IPS-20b (cell line): ENCODE results near the gene TCTA.

Source experiments
- H3K27ac ChIP-seq: one replicate; pipeline ENCODE4 v1.5.1; 2013; ENCODE audit warnings: low read length
- H3K27me3 ChIP-seq: 2 replicates; pipeline ENCODE4 v1.6.1; 2013; ENCODE audit warnings: mild to moderate bottlenecking, low read length, inconsistent platforms; ENCODE audit not compliant: insufficient read depth
- H3K36me3 ChIP-seq: 2 replicates; pipeline ENCODE4 v1.6.1; 2013; ENCODE audit warnings: low read depth, mild to moderate bottlenecking, inconsistent platforms, low read length, moderate library complexity; ENCODE audit not compliant: insufficient read depth
- H3K4me1 ChIP-seq: 2 replicates; pipeline ENCODE4 v1.6.1; 2013; ENCODE audit warnings: mild to moderate bottlenecking, control low read depth, inconsistent platforms, low read length, moderate library complexity; ENCODE audit not compliant: insufficient read depth
- H3K4me3 ChIP-seq: 2 replicates; pipeline ENCODE4 v1.5.1; 2013; ENCODE audit warnings: mild to moderate bottlenecking, low read length, inconsistent platforms
- H3K9ac ChIP-seq: 2 replicates; pipeline ENCODE4 v1.6.1; 2013; ENCODE audit warnings: low read depth, mild to moderate bottlenecking, inconsistent platforms, low read length, moderate library complexity
- H3K9me3 ChIP-seq: 2 replicates; pipeline ENCODE4 v1.6.1; 2013; ENCODE audit warnings: mild to moderate bottlenecking, low read depth, low read length, inconsistent platforms; ENCODE audit not compliant: insufficient read depth

Gene TCTA

DNA sequence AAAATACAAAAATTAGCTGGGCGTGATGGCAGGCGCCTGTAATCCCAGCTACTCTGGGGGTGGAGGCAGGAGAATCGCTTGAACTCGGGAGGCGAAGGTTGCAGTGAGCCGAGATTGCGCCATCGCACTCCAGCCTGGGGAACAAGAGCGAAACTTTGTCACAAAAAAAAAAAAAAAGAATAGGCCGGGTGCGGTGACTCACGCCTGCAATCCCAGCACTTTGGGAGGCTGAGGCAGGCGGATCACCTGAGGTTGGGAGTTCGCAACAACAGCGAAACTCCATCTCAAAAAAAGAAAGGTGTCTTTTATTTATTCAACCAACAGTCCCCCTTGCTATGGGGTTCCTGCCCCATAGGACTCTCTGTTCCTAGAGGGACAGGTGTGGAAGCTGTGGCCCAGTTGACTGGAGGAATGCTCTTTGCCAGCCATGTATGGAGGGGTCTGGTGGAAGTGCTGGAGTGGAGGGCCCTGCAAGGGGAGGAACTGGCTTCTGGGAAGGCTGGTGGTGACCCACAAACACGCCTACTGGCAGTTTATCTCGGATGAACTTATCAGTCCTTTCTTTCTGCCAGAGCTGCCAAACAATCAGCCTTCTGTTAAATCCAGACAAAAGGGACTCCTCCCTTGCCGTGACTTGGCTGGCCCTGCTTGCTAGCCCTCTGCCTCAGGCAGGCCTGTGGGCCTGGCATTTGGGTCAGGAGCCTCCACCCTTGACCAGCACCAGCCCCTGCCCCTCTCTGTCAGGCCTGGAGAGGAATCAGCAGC lies 53.2 kb downstream of the TCTA start:
- peaks cover 26% of the 10 kb centered on the region for H3K4me1 ChIP-seq
- no peaks in the 10 kb centered on the region for H3K36me3 ChIP-seq
- H3K4me3 ChIP-seq = no peak overlapping the region
- no peaks in the 10 kb centered on the region for H3K9me3 ChIP-seq
- no peaks in the 10 kb centered on the region for H3K27me3 ChIP-seq
- no peak overlapping the region for H3K9ac ChIP-seq
- no peak overlapping the region for H3K27ac ChIP-seq
